Measurements from ENCODE around the gene ARFGAP1.

GRCh38 chr20:63227260-63227659 is 45.4 kb upstream of the ARFGAP1 start:
- TF ChIP-seq CTCF (IDR thresholded peaks at IDR 0.05; ENCODE audit: borderline replicate concordance, extremely low read depth, low read length, poor library complexity, severe bottlenecking) = no peak
- TF ChIP-seq EZH2 (IDR thresholded peaks at IDR 0.05; ENCODE audit: borderline replicate concordance, low read depth, low read length, severe bottlenecking) = no peak

Data from DND-41 (cell line).